Ovary (tissue), 9 donors: Measurements from ENCODE around the gene ANXA6. TPM values are rescaled to one million over a fixed set of nuclear protein-coding genes. Genes with fewer than 3 reads are reported as not detected.

Experiments
- DNase-seq, 5 donors: peaks; one replicate each; pipeline ENCODE4 v3.0.0-alpha.2; 2019 to 2020
- H3K27ac ChIP-seq, 2 donors: fragments of 200-600 bp; one replicate each; pipeline versions ENCODE4 v1.5.1 to v1.8.0; 2019 to 2022
- H3K27me3 ChIP-seq: fragments of 200-600 bp; one replicate; pipeline ENCODE4 v1.8.0; 2022
- H3K36me3 ChIP-seq: fragments of 200-600 bp; sonication (generic); one replicate; pipeline ENCODE4 v1.5.1; 2019
- H3K4me1 ChIP-seq: one replicate; pipeline ENCODE4 v1.8.1; 2013; ENCODE audit warnings: mild to moderate bottlenecking, moderate library complexity; ENCODE audit not compliant: insufficient read depth
- H3K4me3 ChIP-seq: fragments of 200-600 bp; sonication (generic); one replicate; pipeline ENCODE4 v1.5.1; 2017
- H3K9me3 ChIP-seq, 2 donors: fragments of 200-600 bp in 1 of 2; sonication (generic) in 1 of 2; one replicate each; pipeline versions ENCODE4 v1.5.1 to v1.8.1; 2013 to 2019; ENCODE audit warnings: mild to moderate bottlenecking in 1 of 2, moderate library complexity in 1 of 2
- EP300 ChIP-seq: sonication (generic); formaldehyde crosslinking; IDR thresholded peaks from one replicate; pipeline ENCODE4 v1.6.1; 2017; ENCODE audit warnings: antibody characterized with exemption
- POLR2A ChIP-seq: fragments of 450-650 bp; IDR thresholded peaks from one replicate; pipeline ENCODE4 v1.6.1; 2017; ENCODE audit warnings: antibody characterized with exemption, mild to moderate bottlenecking, moderate library complexity
- WGBS, 3 donors: extraction: QIAGEN DNeasy Blood & Tissue Kit in 1 of 3; methylation state at CpG; one replicate each; pipeline versions ENCODE4 v1.1.5 to v1.1.7; 2013 to 2017; 5-methylcytosine and 5-hydroxymethylcytosine counted together
- intact Hi-C, 4 donors: fragments of 100-400 bp; cut with DNase I; formaldehyde crosslinking; loops; one replicate each; pipeline versions ENCODE4 v1.11.0 to v1.15.1; 2022 to 2023
- polyA plus RNA-seq, 2 donors: library from polyadenylated mRNA; stranded (reverse); fragments of 200-250 nt in 1 of 2; fragments of 350-450 nt in 1 of 2; fragmentation: Illumina TruSeq in 1 of 2; extraction: RNeasy Lipid Tissue Mini Kit (QIAGEN cat#74804) in 1 of 2; gene quantifications; one replicate each; pipeline ENCODE4 v1.2.3, GENCODE V29; 2013 to 2014
- total RNA-seq, 7 donors: library from RNA; depleted of rRNA in 2 of 7; stranded (reverse); fragments of >200 nt in 2 of 7; fragmentation: NEBNext Ultra II Directional in 3 of 7; extraction: Animal tissue kit (Norgen Biotek cat#: 25700) in 3 of 7; gene quantifications; one replicate each; pipeline versions ENCODE4 v1.1.0 to v1.2.4, GENCODE V29; 2016 to 2023
- TF ChIP-seq, protein P1 (sequence below), 3 donors: fragments of 450-650 bp in 2 of 3; fragments of 200-600 bp in 1 of 3; IDR thresholded peaks; one replicate each; pipeline versions ENCODE4 v1.5.1 to v1.8.0; 2016 to 2022; ENCODE audit warnings: antibody characterized with exemption in 3 of 3, mild to moderate bottlenecking in 1 of 3
- donor health status: DM: no; HTN: no; CAD: no; lungs with moderate emphysema.
- donor health status: DM: no; HTN: no; CAD: no.
- donor health status: Bipolar disorder and iron deficiency.
- donor health status: DM: yes; HTN: yes; CAD: no.
- donor health status: DM: no; HTN: no; CAD: no.
- donor health status: DM: yes; HTN: yes; CAD: no.

Gene ANXA6
- total and polyA plus RNA-seq, 9 donors, result 117 to 541 (median 225) TPM

DNA sequence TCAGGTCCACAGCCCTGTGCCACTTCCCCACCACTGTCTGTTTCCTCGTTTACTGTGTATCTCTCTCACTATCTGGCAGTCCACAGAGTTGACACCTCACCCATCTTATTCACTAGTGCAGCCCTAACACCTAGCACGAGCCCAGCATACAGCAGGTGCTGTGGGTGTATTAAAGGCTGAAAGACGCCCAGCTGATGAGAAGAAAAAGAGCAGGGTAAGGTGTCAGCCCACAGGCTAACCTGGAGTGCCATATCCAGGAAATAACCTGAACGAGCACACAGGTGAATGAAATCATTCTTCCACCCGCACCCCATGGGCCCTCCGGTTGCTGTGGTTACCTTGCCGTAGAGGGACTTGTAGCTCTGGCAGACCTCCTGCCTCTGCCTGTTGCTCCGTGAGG, 18.6 kb downstream of the ANXA6 start:
- H3K9me3 ChIP-seq, result no peaks in the 10 kb centered on the region
- no peak for TF ChIP-seq EP300
- TF ChIP-seq, protein P1, sequence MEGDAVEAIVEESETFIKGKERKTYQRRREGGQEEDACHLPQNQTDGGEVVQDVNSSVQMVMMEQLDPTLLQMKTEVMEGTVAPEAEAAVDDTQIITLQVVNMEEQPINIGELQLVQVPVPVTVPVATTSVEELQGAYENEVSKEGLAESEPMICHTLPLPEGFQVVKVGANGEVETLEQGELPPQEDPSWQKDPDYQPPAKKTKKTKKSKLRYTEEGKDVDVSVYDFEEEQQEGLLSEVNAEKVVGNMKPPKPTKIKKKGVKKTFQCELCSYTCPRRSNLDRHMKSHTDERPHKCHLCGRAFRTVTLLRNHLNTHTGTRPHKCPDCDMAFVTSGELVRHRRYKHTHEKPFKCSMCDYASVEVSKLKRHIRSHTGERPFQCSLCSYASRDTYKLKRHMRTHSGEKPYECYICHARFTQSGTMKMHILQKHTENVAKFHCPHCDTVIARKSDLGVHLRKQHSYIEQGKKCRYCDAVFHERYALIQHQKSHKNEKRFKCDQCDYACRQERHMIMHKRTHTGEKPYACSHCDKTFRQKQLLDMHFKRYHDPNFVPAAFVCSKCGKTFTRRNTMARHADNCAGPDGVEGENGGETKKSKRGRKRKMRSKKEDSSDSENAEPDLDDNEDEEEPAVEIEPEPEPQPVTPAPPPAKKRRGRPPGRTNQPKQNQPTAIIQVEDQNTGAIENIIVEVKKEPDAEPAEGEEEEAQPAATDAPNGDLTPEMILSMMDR (IDR thresholded peaks at IDR 0.05), result no peak
- no peak for TF ChIP-seq POLR2A
- no peak overlapping the region for H3K4me3 ChIP-seq
- no peak overlapping the region for H3K27ac ChIP-seq
- DNase-seq, result no peak
- no peaks in the 10 kb centered on the region for H3K36me3 ChIP-seq
- H3K4me1 ChIP-seq, result peaks cover 8% of the 10 kb centered on the region
- 84 to 90% (median 89%) methylated on average over 8 of the region's 8 CpGs for WGBS, 3 donors
- intact Hi-C loops, result no loop called here
- H3K27me3 ChIP-seq, result no peaks in the 10 kb centered on the region

DNA sequence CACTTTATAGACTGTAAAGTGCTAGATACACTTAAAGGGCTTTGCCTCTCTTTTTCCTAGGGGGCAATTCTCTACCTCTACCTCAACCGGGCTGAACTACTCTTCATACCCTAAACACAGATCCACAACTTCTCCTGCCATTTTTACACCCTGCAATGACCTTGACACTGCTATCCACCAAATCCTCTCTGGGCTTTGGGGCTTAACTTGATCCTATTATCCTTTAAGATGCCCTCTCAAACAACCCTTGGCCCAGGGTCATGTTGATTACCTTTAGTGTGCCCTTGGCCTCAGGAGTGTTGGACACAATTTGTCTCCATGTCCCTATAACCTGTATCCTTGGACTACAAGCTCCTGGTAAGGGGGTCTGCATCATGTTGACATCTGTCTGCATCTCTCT, 19.5 kb downstream of the ANXA6 start:
- 54 to 83% (median 58%) methylated on average over 1 of the region's 1 CpG for WGBS, 3 donors
- TF ChIP-seq POLR2A, result no peak
- TF ChIP-seq, protein P1 (IDR thresholded peaks at IDR 0.05), result no peak
- no peak for TF ChIP-seq EP300
- intact Hi-C loops, result no loop called here

DNA sequence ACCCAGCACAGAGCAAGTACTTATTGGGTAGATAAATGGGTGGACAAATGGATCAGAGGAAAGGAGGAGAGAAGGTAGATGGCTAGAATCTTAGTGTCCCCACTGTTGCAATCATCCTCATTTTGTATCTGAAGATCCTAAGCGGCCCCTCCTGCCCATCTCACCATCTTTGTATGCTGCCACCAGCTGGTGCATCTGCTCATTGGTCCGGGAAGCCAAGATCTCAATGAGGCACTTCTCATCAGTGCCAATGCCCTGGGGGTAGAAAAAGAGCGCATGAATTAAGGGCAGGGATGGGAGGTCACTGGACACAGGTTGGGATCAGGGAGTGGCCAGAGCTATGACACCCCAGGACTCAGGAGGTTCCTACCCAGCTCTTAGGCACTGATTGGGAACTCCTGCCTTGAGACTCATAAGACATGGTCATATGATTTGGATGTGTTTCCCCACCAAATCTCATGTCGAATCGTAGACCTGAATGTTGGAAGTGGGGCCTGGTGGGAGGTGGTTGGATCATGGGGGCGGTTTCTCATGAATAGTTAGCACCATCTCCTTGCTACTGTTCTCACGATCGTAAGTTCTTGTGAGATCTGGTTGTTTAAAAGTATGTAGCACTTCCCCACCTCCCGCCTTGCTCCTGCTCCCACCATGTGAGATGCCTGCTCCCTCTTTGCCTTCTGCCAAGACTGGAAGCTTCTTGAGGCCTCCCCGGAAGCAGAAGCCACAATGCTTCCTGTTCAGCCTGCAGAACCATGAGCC, 20.3 kb downstream of the ANXA6 start:
- Histone ChIP-seq H3K36me3 (no peaks in the 10 kb centered on the region), H3K9me3 (no peaks in the 10 kb centered on the region), H3K27ac (no peak overlapping the region), H3K27me3 (no peaks in the 10 kb centered on the region), H3K4me1 (peaks cover 8% of the 10 kb centered on the region), H3K4me3 (no peak overlapping the region)
- WGBS, 3 donors, result 87 to 91% (median 90%) methylated on average over 10 of the region's 10 CpGs
- no peak for DNase-seq
- TF ChIP-seq, protein P1 (IDR thresholded peaks at IDR 0.05), result no peak
- no peak for TF ChIP-seq POLR2A
- no peak for TF ChIP-seq EP300
- intact Hi-C loops, result no loop called here

More for the DNA sequence above, 19.5 kb downstream of the ANXA6 start:
- Histone ChIP-seq H3K4me1 (peaks cover 8% of the 10 kb centered on the region), H3K27me3 (no peaks in the 10 kb centered on the region), H3K27ac (no peak overlapping the region), H3K4me3 (no peak overlapping the region), H3K9me3 (no peaks in the 10 kb centered on the region), H3K36me3 (no peaks in the 10 kb centered on the region)
- no peak for DNase-seq

DNA sequence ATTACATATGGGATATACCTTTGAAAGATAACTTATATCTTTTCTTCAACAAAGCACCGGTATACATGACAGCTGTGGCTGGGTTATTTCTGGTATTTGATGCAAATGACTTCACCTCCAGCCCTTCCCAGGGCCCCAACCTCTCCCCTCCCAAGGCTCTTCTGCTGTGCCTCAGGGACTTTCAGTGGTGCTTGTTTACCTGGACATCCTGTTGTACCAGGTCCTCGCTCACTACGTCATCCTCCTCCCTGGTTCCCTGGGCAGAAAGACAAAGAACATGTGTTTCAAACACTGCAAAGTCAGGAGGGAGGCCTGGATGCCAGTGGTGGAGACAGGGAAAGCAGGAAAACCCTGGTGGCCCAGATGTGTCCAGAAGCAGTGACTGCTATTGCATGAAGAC, 23.4 kb downstream of the ANXA6 start:
- no peak overlapping the region for H3K4me3 ChIP-seq
- H3K9me3 ChIP-seq, result no peaks in the 10 kb centered on the region
- no peak for DNase-seq
- intact Hi-C loops, result no loop called here
- no peaks in the 10 kb centered on the region for H3K4me1 ChIP-seq
- H3K36me3 ChIP-seq, result no peaks in the 10 kb centered on the region
- TF ChIP-seq EP300, result no peak
- no peak for TF ChIP-seq POLR2A
- TF ChIP-seq, protein P1 (IDR thresholded peaks at IDR 0.05), result no peak
- 73 to 87% (median 78%) methylated on average over 3 of the region's 3 CpGs for WGBS, 3 donors
- no peak overlapping the region for H3K27ac ChIP-seq
- H3K27me3 ChIP-seq, result no peaks in the 10 kb centered on the region
